Bronchial epithelial cell (primary cell): Measurements from ENCODE around the gene TMC1. TPM values are rescaled to one million over a fixed set of nuclear protein-coding genes. Genes with fewer than 3 reads are reported as not detected.

Experiments
- DNase-seq: peaks from one replicate; pipeline ENCODE4 v3.0.0-alpha.2; 2010; ENCODE audit warnings: low read depth
- FAIRE-seq: peaks from 2 replicates; lab custom pipeline; 2011; peaks lifted over from hg19 to GRCh38; lab: Jason Lieb, UNC
- H3K27me3 ChIP-seq: 2 replicates; pipeline ENCODE4 v1.5.1; 2011; ENCODE audit warnings: low read length; ENCODE audit not compliant: control insufficient read depth, insufficient read depth
- H3K36me3 ChIP-seq: 2 replicates; pipeline ENCODE4 v1.5.1; 2011; ENCODE audit warnings: low read length; ENCODE audit not compliant: control insufficient read depth, insufficient read depth
- H3K4me3 ChIP-seq: 2 replicates; pipeline ENCODE4 v1.5.1; 2011; ENCODE audit warnings: mild to moderate bottlenecking, low read depth, low read length, control low read depth
- total RNA-seq: library from RNA; depleted of rRNA; stranded (reverse); fragments of >200 nt; gene quantifications from 2 replicates; pipeline ENCODE4 v1.2.1, GENCODE V29; 2014
- TF ChIP-seq, protein P1 (sequence below): IDR thresholded peaks from 2 replicates; pipeline ENCODE4 v1.5.1; 2011; ENCODE audit warnings: mild to moderate bottlenecking, moderate library complexity, low read length, control low read depth, inconsistent platforms; ENCODE audit not compliant: insufficient read depth, severe bottlenecking

The TMC1 gene
- total RNA-seq, 1 donor from 2014 or later, result not detected

DNA sequence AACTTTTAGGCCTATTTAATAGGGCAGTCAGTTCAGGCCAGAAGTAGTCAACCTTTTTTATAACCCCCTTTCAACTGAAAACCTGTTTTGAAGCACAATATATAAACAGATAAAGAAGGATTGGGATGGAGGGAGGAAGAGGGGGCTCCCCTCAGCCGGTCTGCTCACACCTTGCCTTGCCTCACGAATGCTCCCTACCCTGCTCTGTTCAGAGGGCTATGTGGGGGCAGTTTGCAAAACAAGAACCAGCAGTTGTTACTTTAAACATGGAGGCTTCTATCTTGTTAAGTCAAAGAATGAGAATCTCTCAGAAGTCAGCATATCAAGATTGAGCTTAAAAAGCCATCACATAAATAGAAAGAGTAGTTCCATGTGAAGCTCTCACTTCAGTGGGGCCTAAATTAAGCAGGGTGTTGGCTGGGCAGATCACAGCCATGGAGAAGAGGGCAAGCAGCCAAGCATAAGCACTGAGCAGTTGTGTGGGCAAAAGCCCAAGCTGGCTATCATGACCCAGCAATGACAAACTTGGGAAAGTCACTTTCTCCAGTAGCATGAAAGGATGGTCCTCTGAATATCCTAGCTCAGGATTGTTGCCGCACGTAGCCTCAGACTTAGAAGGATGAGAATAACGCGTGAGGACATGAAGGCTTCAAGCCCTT, 360.8 kb downstream of the TMC1 start:
- no peaks in the 10 kb centered on the region for H3K27me3 ChIP-seq
- no peak for DNase-seq
- TF ChIP-seq, protein P1, sequence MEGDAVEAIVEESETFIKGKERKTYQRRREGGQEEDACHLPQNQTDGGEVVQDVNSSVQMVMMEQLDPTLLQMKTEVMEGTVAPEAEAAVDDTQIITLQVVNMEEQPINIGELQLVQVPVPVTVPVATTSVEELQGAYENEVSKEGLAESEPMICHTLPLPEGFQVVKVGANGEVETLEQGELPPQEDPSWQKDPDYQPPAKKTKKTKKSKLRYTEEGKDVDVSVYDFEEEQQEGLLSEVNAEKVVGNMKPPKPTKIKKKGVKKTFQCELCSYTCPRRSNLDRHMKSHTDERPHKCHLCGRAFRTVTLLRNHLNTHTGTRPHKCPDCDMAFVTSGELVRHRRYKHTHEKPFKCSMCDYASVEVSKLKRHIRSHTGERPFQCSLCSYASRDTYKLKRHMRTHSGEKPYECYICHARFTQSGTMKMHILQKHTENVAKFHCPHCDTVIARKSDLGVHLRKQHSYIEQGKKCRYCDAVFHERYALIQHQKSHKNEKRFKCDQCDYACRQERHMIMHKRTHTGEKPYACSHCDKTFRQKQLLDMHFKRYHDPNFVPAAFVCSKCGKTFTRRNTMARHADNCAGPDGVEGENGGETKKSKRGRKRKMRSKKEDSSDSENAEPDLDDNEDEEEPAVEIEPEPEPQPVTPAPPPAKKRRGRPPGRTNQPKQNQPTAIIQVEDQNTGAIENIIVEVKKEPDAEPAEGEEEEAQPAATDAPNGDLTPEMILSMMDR, result no peak
- no peak for FAIRE-seq
- no peaks in the 10 kb centered on the region for H3K36me3 ChIP-seq
- no peak overlapping the region for H3K4me3 ChIP-seq

DNA sequence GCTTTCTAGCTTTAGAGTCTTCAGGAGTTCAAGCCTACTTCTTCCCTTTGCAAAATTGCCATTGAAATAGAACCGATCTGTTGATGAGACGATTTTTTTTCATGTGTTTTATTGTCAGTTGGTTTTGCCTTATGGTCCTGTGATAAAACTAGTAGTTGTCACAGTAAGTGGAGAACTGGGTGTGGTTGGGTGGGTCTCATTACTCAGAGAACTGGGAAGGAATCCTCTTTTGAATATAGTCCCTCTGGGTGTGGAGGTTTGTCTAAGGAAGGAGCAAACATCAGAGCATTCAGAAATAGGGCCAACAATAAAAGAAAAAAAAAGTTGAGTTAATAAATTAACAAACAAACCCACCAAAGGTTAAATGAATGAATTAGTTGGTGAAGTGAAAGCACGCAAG, 362.5 kb downstream of the TMC1 start:
- no peak for FAIRE-seq
- DNase-seq, result no peak
- Histone ChIP-seq H3K4me3 (no peak overlapping the region), H3K36me3 (no peaks in the 10 kb centered on the region), H3K27me3 (no peaks in the 10 kb centered on the region)
- TF ChIP-seq, protein P1, result no peak

DNA sequence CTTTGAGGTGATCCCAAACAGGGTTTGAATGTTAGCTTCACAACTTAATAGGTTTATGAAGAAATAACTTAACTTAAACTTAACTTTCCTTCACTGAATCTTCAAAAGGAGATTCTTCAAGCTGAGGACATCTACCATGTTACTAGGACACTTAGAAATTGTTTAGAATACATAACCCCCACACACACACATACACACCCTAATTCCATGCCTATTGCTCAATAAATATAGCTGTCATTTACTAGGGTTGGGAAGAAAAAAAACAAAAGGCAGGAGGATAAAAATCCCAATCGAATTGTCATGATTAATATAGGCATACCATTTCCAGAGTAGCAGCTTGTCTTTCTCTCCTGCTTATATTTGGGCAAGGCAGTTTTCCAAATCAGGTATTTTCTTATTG, 363.1 kb downstream of the TMC1 start:
- Histone ChIP-seq H3K36me3 (no peaks in the 10 kb centered on the region), H3K4me3 (no peak overlapping the region), H3K27me3 (no peaks in the 10 kb centered on the region)
- FAIRE-seq, result no peak
- peak; percentile 37 for DNase-seq
- TF ChIP-seq, protein P1, result no peak

Other genes starting within 250 kb of the TMC1 start
- gene ZFAND5, start 156.4 kb upstream of the TMC1 start, total RNA-seq, result 36.1 and 60.9 TPM in 2 replicates